ENCODE results near the gene DMD.

DNA sequence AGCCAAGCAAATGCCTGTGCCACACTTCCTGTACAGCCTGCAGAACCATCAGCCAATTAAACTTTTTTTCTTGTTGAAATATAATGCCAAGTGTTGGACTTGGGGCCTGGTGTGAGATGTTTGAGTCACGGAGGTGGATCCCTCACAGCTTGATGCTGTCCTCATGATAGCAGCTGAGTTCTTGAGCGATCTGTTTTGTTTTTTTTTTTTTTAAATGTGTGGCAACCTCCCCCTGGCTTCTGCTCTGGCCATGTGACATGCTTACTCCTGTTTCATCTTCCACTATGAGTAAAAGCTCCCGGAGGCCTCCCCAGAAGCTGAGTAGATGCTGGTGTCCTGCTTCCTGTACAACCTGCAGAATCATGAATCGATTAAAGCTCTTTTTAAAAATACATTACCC, 1166.2 kb downstream of the DMD start:
- TF ChIP-seq, protein P1, sequence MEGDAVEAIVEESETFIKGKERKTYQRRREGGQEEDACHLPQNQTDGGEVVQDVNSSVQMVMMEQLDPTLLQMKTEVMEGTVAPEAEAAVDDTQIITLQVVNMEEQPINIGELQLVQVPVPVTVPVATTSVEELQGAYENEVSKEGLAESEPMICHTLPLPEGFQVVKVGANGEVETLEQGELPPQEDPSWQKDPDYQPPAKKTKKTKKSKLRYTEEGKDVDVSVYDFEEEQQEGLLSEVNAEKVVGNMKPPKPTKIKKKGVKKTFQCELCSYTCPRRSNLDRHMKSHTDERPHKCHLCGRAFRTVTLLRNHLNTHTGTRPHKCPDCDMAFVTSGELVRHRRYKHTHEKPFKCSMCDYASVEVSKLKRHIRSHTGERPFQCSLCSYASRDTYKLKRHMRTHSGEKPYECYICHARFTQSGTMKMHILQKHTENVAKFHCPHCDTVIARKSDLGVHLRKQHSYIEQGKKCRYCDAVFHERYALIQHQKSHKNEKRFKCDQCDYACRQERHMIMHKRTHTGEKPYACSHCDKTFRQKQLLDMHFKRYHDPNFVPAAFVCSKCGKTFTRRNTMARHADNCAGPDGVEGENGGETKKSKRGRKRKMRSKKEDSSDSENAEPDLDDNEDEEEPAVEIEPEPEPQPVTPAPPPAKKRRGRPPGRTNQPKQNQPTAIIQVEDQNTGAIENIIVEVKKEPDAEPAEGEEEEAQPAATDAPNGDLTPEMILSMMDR (IDR thresholded peaks at IDR 0.05; ENCODE audit: borderline replicate concordance, extremely low read depth, low read length, poor library complexity, severe bottlenecking) = no peak
- TF ChIP-seq EZH2 (IDR thresholded peaks at IDR 0.05; ENCODE audit: borderline replicate concordance, low read depth, low read length, severe bottlenecking) = no peak

Data from DND-41 (cell line).